AG04449 (cell line): ENCODE results near the gene DLGAP3.
"Not testable (repeated sequence)": the region's sequence is repeated elsewhere in the genome, so short reads cannot be mapped to it uniquely, and the experiment has no call there.

Source experiments
- CTCF ChIA-PET: fragments of 350-600 bp; formaldehyde crosslinking; extraction: SDS; loops from one replicate; lab custom pipeline; 2021; ENCODE audit warnings: antibody characterized with exemption; lab: Yijun Ruan, JAX
- POLR2A ChIA-PET: fragments of 400-600, 350-600 bp; formaldehyde crosslinking; extraction: SDS; loops from one replicate; lab custom pipeline; 2020; ENCODE audit warnings: antibody characterized with exemption, inconsistent platforms; lab: Yijun Ruan, JAX
- DNase-seq: peaks from one replicate; pipeline ENCODE4 v3.0.0-alpha.2; 2010; ENCODE audit warnings: low read depth, low spot score
- H3K4me3 ChIP-seq: 2 replicates; pipeline ENCODE4 v1.5.1; 2011; ENCODE audit warnings: low read depth, mild to moderate bottlenecking, control low read depth, low read length
- CTCF ChIP-seq: IDR thresholded peaks from one replicate; pipeline ENCODE4 v1.5.1; 2011; ENCODE audit warnings: mild to moderate bottlenecking, moderate library complexity, low read length, control low read depth, inconsistent platforms; ENCODE audit not compliant: insufficient read depth; ENCODE audit errors: missing control alignments

The DLGAP3 gene

GRCh38 chr1:34975771-34976170 is 46.3 kb upstream of the DLGAP3 start:
- H3K4me3 ChIP-seq, result no peak overlapping the region
- ChIA-PET POLR2A (interaction anchor here (0.6 to 1.3 kb wide), 2 partner anchors 9 to 55 kb away, joined by 3 to 9 read pairs; partner anchors contain the start of gene TMEM35B), CTCF (interaction anchor here (1.1 to 1.6 kb wide), 2 partner anchors 9 to 62 kb away, joined by 3 to 7 read pairs; partner anchors contain the start of gene TMEM35B)
- TF ChIP-seq CTCF, result no peak
- no peak for DNase-seq

GRCh38 chr1:34975338-34975737 is 45.9 kb upstream of the DLGAP3 start:
- DNase-seq, result no peak
- CTCF ChIA-PET, result interaction anchor here (1.1 to 1.6 kb wide), 3 partner anchors 9 to 152 kb away, joined by 3 to 7 read pairs (median 3); partner anchors contain the start of gene TMEM35B
- H3K4me3 ChIP-seq, result no peak overlapping the region
- POLR2A ChIA-PET, result interaction anchor here (0.6 to 1.3 kb wide), 2 partner anchors 9 to 55 kb away, joined by 3 to 9 read pairs; partner anchors contain the start of gene TMEM35B
- TF ChIP-seq CTCF, result no peak

GRCh38 chr1:34974626-34975025 is 45.2 kb upstream of the DLGAP3 start:
- no peak for DNase-seq
- CTCF ChIA-PET, result interaction anchor here (1.1 to 1.4 kb wide), 2 partner anchors 115 to 152 kb away, joined by 3 read pairs; partner anchors contain the start of gene SMIM12
- H3K4me3 ChIP-seq, result no peak overlapping the region
- TF ChIP-seq CTCF, result no peak
- POLR2A ChIA-PET, result interaction anchor here (1.3 kb wide), 1 partner anchor 10 kb away, joined by 9 read pairs; the partner anchor contains the start of gene TMEM35B

- CTCF ChIA-PET, result interaction anchor here (1.2 to 1.4 kb wide), 2 partner anchors 107 to 114 kb away, joined by 3 read pairs; partner anchors contain the start of gene SMIM12
Observed at GRCh38 chr1:34973326-34973725, 43.9 kb upstream of the DLGAP3 start.

GRCh38 chr1:34970829-34971228 is 41.4 kb upstream of the DLGAP3 start:
- TF ChIP-seq CTCF, result no peak
- POLR2A ChIA-PET, result interaction anchor here (1.5 kb wide), 1 partner anchor 14 kb away, joined by 4 read pairs; the partner anchor contains the start of gene TMEM35B
- no peak overlapping the region for H3K4me3 ChIP-seq
- no peak for DNase-seq
- CTCF ChIA-PET, result no interaction called here

More at GRCh38 chr1:34973326-34973725, 43.9 kb upstream of the DLGAP3 start:
- H3K4me3 ChIP-seq, result no peak overlapping the region
- POLR2A ChIA-PET, result no interaction called here
- no peak for TF ChIP-seq CTCF
- no peak for DNase-seq

GRCh38 chr1:34970220-34970735 is 40.8 kb upstream of the DLGAP3 start:
- ChIA-PET CTCF (no interaction called here), POLR2A (no interaction called here)

GRCh38 chr1:34968297-34968696 is 38.8 kb upstream of the DLGAP3 start:
- CTCF ChIA-PET, POLR2A ChIA-PET, DNase-seq, H3K4me3 ChIP-seq: not testable (repeated sequence)

More at GRCh38 chr1:34970220-34970735, 40.8 kb upstream of the DLGAP3 start:
- H3K4me3 ChIP-seq, result no peak overlapping the region
- no peak for DNase-seq
- TF ChIP-seq CTCF, result no peak

- H3K4me3 ChIP-seq, POLR2A ChIA-PET, DNase-seq, CTCF ChIA-PET: not testable (repeated sequence)
Observed at GRCh38 chr1:34967672-34968071, 38.2 kb upstream of the DLGAP3 start.
